Heart right ventricle (tissue), 16 donors: ENCODE results near the gene LCP1. TPM values are rescaled to one million over a fixed set of nuclear protein-coding genes. Genes with fewer than 3 reads are reported as not detected.

Experiments
- ATAC-seq, 8 donors: fragments of 200-7000 bp; cut with Tn5 transposase; one replicate each; pipeline ENCODE4 v1.9.1; 2020; ENCODE audit warnings: mild to moderate bottlenecking in 8 of 8, moderate library complexity in 8 of 8, moderate number of reproducible peaks in 1 of 8
- DNase-seq, 2 donors: peaks; one replicate each; pipeline ENCODE4 v3.0.0-alpha.2; 2020
- H3K27ac ChIP-seq, 10 donors: fragments of 200-600 bp; sonication (generic) in 2 of 10; one replicate each; pipeline versions ENCODE4 v1.5.0 to v1.8.0; 2020 to 2022; ENCODE audit warnings: mild to moderate bottlenecking in 3 of 10
- H3K27me3 ChIP-seq, 7 donors: fragments of 200-600 bp; one replicate each; pipeline ENCODE4 v1.8.0; 2021 to 2022; ENCODE audit warnings: mild to moderate bottlenecking in 2 of 7
- H3K36me3 ChIP-seq, 9 donors: fragments of 200-600 bp; sonication (generic) in 1 of 9; one replicate each; pipeline versions ENCODE4 v1.5.0 to v1.8.0; 2020 to 2022; ENCODE audit warnings: mild to moderate bottlenecking in 2 of 9
- H3K4me1 ChIP-seq, 9 donors: fragments of 200-600 bp; sonication (generic) in 1 of 9; one replicate each; pipeline versions ENCODE4 v1.5.0 to v1.8.0; 2020 to 2022; ENCODE audit warnings: mild to moderate bottlenecking in 4 of 9
- H3K4me3 ChIP-seq, 10 donors: fragments of 200-600 bp; sonication (generic) in 2 of 10; one replicate each; pipeline versions ENCODE4 v1.5.0 to v1.8.0; 2020 to 2022; ENCODE audit warnings: mild to moderate bottlenecking in 7 of 10, moderate library complexity in 2 of 10
- H3K9me3 ChIP-seq, 11 donors: fragments of 200-600 bp in 10 of 11; sonication (generic) in 2 of 11; one replicate each; pipeline versions ENCODE4 v1.5.0 to v1.8.0; 2013 to 2022; ENCODE audit warnings: mild to moderate bottlenecking in 2 of 11, control low read depth in 1 of 11, moderate library complexity in 1 of 11
- WGBS, 2 donors: extraction: QIAGEN DNeasy Blood & Tissue Kit; methylation state at CpG; one replicate each; pipeline ENCODE4 v1.1.7; 2013; ENCODE audit warnings: inconsistent platforms in 1 of 2; 5-methylcytosine and 5-hydroxymethylcytosine counted together
- intact Hi-C, 10 donors: fragments of 100-400 bp; cut with DNase I; formaldehyde crosslinking; loops; one replicate each; pipeline versions ENCODE4 v1.11.1 to v1.14.2; 2022
- polyA plus RNA-seq, 2 donors: library from polyadenylated mRNA; stranded (reverse); fragments of 200-250 nt; gene quantifications; one replicate each; pipeline ENCODE4 v1.2.3, GENCODE V29; 2013
- total RNA-seq, 10 donors: library from RNA; stranded (reverse); fragmentation: NEBNext Ultra II Directional in 3 of 10; extraction: Animal tissue kit (Norgen Biotek cat#: 25700) in 3 of 10; gene quantifications; one replicate each; pipeline versions ENCODE4 v1.2.1 to v1.2.4, GENCODE V29; 2021 to 2023
- TF ChIP-seq, protein P1 (sequence below), 9 donors: fragments of 200-600 bp; sonication (generic) in 2 of 9; IDR thresholded peaks; one replicate each; pipeline versions ENCODE4 v1.5.0 to v1.8.0; 2021 to 2022; ENCODE audit warnings: antibody characterized with exemption in 9 of 9, mild to moderate bottlenecking in 5 of 9, moderate library complexity in 1 of 9
- donor health status: Arrhythmogenic right ventricular cardiomyopathy.
- donor health status: ischemic (EF 13 %, LVEDD 7.1; RV severe dilation, severe dysfunction).
- donor health status: healthy with polysubstance abuse.
- donor health status: DM: no; HTN: yes; CAD: no.
- donor health status: DM: no; HTN: no; CAD: no.
- donor health status: ischemic (EF 25% LVEDD 6.9; RV normal size, moderate dysfunction).
- donor health status: ischemic (EF 25% LVEDD 5.7; RV mildly dilated, moderate dysfunction).
- donor health status: healthy.
- donor health status: DM: yes; HTN: yes; CAD: no.
- donor health status: Ischemic cardiomyopathy.
- donor health status: ischemic (EF 35%, LVEDD 5.7; RV mildly dilated, moderate dysfunction).
- donor health status: nonischemic (EF 11% LVEDD 7.7; RV severe dilation, severe dysfunction).
- donor health status: DM: yes; HTN: yes; CAD: no.
- donor health status: PGD.
- donor health status: ischemic (EF 29% LVEDD 5.4; RV normal size, mild dysfunction).
- donor health status: nonischemic (EF 23%, LVEDD 6.1; RV moderate dilation, normal function).

LCP1 gene
- total and polyA plus RNA-seq, 12 donors: 3.2 to 127 (median 8.6) TPM

DNA sequence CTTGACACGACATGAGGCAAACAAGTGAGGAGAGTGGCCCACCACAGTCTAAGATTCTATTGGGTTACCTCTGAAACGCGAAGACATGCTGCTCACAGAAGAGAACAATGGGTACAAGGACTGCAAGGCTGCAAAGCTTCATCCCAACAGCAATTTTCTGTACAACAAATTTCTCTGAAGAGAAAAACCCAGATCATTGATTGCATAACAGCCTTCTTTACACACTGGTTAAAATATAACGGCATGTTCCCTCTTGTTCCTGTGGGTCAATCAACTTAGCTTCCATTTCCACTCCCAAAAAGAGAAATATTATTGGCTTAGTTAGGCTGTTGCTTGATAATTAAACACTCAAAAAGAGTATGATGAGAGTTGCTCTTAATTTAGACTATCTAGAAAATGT, 77.1 kb downstream of the LCP1 start, which contains the start of gene CPB2:
CPB2 (minus strand) TSS at position 166 of the 400 bp plus-strand sequence; CDS start at position 142, 24 bp downstream.
- WGBS, 2 donors: 92 to 93% methylated on average over 4 of the region's 4 CpGs
- ATAC-seq: no peak
- intact Hi-C loops: no loop called here

DNA sequence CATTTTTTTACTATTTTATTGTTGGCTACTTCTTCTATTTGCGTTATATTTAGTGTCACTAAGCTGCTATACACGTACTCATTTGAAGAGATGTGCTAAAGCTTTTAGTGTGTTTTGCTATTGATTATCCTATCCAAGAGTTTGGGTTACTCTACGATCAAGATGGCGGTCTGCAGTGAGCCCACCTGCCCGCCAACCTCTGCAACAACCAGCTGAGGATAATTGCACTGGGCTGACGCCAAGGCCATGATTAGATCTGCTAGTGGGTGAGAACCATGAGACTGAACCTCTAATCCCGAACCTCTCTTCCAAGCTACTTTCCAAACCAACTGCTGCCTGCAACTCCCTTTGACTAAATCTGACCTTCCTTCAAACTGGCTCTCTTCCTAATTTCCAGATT, 78.9 kb downstream of the LCP1 start:
- WGBS, 2 donors: 93 to 95% methylated on average over 7 of the region's 7 CpGs
- ATAC-seq: no peak
- intact Hi-C loops: no loop called here

More for the DNA sequence above, 77.1 kb downstream of the LCP1 start, which contains the start of gene CPB2:
- Histone ChIP-seq H3K4me1 (peaks cover 0 to 22% (median 0%) of the 10 kb centered on the region in 9 donors), H3K4me3 (no peak within 1 kb of the TSS), H3K36me3 (no peaks in the 10 kb centered on the region), H3K9me3 (no peaks in the 10 kb centered on the region), H3K27me3 (no peaks in the 10 kb centered on the region), H3K27ac (no peak within 1 kb of the TSS)
- TF ChIP-seq, protein P1, sequence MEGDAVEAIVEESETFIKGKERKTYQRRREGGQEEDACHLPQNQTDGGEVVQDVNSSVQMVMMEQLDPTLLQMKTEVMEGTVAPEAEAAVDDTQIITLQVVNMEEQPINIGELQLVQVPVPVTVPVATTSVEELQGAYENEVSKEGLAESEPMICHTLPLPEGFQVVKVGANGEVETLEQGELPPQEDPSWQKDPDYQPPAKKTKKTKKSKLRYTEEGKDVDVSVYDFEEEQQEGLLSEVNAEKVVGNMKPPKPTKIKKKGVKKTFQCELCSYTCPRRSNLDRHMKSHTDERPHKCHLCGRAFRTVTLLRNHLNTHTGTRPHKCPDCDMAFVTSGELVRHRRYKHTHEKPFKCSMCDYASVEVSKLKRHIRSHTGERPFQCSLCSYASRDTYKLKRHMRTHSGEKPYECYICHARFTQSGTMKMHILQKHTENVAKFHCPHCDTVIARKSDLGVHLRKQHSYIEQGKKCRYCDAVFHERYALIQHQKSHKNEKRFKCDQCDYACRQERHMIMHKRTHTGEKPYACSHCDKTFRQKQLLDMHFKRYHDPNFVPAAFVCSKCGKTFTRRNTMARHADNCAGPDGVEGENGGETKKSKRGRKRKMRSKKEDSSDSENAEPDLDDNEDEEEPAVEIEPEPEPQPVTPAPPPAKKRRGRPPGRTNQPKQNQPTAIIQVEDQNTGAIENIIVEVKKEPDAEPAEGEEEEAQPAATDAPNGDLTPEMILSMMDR (IDR thresholded peaks at IDR 0.05): no peak
- DNase-seq: no peak

DNA sequence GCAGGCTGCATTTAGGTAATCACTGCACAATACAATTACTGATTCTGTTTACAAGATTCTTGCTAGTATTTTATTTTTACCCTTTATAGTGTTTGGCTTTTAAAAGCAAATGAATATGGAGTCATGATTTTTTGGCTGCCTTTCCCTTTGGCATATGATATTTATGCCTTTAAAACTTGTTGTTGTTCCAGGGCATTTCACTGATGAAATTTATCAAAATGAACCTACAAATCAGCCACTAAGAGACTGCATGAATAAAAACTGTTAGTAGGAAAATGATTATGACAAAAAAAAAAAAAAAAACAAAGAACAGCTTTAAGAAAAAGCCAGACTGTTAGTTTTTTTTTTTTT, 79.7 kb downstream of the LCP1 start:
- Histone ChIP-seq H3K4me3 (no peak overlapping the region), H3K9me3 (no peaks in the 10 kb centered on the region), H3K27me3 (no peaks in the 10 kb centered on the region), H3K36me3 (no peaks in the 10 kb centered on the region), H3K4me1 (peaks cover 0 to 23% (median 0%) of the 10 kb centered on the region in 9 donors), H3K27ac (no peak overlapping the region)
- intact Hi-C loops: no loop called here
- DNase-seq: no peak
- no peak for ATAC-seq
- TF ChIP-seq, protein P1 (IDR thresholded peaks at IDR 0.05): no peak

More for the DNA sequence above, 78.9 kb downstream of the LCP1 start:
- no peaks in the 10 kb centered on the region for H3K27me3 ChIP-seq
- no peak overlapping the region for H3K4me3 ChIP-seq
- H3K36me3 ChIP-seq: no peaks in the 10 kb centered on the region
- no peak for DNase-seq
- H3K4me1 ChIP-seq: peaks cover 0 to 23% (median 0%) of the 10 kb centered on the region in 9 donors
- TF ChIP-seq, protein P1 (IDR thresholded peaks at IDR 0.05): no peak
- no peak overlapping the region for H3K27ac ChIP-seq
- no peaks in the 10 kb centered on the region for H3K9me3 ChIP-seq

DNA sequence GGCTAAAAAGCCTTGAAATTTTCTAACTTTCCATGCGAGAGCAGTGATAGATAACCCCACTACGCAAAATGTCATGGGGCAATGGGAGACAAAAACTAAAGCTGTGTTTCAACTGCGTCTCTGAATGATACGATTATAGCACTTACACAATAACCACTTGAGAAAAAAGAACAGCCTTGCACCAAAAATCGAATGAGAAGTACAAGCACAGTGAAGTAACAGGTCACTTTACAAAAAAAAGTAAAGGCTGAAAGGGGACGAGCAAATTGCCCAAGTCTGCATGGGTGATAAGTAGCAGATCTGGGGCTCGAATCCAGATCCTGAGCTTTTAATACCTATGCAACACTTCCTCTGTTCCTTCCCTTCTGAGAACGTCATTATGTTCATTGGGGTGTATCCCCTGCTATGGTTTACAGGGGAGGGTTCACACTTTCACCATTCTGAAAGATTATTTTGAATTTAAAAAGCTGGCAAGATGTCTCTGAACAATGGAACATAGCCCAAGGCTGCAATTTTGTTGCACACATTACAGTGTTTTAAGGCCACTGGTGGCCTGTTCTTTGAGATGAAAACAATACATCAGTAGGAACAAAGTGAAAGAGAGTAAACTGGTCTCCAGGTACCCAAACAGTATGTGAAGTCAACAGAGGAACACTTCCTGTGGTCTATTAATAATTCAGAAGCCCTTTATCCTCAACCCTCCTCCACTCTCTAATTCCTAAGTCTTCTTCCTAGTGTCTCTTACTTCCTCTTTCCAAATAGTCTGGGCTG, 80.3 kb downstream of the LCP1 start:
- ATAC-seq (no peak), DNase-seq (no peak)
- H3K4me3 ChIP-seq: no peak overlapping the region
- 68% methylated on average over 8 of the region's 8 CpGs for WGBS, 2 donors
- H3K9me3 ChIP-seq: no peaks in the 10 kb centered on the region
- H3K4me1 ChIP-seq: peaks cover 0 to 23% (median 0%) of the 10 kb centered on the region in 9 donors
- no peak overlapping the region for H3K27ac ChIP-seq
- TF ChIP-seq, protein P1 (IDR thresholded peaks at IDR 0.05): no peak
- intact Hi-C loops: no loop called here
- H3K36me3 ChIP-seq: no peaks in the 10 kb centered on the region
- no peaks in the 10 kb centered on the region for H3K27me3 ChIP-seq
